ENCODE data around the gene TTLL5.

DNA sequence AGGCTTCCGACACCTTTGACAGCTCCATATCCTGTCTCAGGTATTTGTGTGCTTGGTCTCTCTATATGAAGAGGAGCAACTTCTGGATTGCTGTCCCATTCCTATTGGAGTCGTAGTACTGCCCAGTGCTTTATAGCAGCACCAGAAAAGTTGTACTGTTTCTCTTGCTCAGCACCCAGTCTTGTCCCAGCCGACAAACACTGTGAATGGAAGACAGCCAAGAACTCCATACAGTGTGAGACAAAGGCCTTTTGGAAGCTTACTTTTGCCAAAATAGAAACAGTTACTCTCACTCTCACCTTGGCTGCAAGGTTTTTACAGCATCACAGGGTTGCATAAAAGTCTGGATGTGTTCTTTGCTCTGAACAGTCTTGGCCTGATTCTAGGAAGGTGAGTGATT, 215.5 kb downstream of the TTLL5 start:
- TF ChIP-seq, protein P1, sequence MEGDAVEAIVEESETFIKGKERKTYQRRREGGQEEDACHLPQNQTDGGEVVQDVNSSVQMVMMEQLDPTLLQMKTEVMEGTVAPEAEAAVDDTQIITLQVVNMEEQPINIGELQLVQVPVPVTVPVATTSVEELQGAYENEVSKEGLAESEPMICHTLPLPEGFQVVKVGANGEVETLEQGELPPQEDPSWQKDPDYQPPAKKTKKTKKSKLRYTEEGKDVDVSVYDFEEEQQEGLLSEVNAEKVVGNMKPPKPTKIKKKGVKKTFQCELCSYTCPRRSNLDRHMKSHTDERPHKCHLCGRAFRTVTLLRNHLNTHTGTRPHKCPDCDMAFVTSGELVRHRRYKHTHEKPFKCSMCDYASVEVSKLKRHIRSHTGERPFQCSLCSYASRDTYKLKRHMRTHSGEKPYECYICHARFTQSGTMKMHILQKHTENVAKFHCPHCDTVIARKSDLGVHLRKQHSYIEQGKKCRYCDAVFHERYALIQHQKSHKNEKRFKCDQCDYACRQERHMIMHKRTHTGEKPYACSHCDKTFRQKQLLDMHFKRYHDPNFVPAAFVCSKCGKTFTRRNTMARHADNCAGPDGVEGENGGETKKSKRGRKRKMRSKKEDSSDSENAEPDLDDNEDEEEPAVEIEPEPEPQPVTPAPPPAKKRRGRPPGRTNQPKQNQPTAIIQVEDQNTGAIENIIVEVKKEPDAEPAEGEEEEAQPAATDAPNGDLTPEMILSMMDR (IDR thresholded peaks at IDR 0.05), result no peak
- no peak for TF ChIP-seq POLR2A (IDR thresholded peaks at IDR 0.05)

Measured in tibial nerve (tissue), 3 donors.